ENCODE results near the gene ARL6IP5. TPM values are rescaled to one million over a fixed set of nuclear protein-coding genes. Genes with fewer than 3 reads are reported as not detected.
A peak's percentile ranks its signal among the peaks of the same experiment; 100 is the strongest.

ARL6IP5 gene
- polyA plus RNA-seq, 3 donors: 69.3 to 458 (median 430) TPM

DNA sequence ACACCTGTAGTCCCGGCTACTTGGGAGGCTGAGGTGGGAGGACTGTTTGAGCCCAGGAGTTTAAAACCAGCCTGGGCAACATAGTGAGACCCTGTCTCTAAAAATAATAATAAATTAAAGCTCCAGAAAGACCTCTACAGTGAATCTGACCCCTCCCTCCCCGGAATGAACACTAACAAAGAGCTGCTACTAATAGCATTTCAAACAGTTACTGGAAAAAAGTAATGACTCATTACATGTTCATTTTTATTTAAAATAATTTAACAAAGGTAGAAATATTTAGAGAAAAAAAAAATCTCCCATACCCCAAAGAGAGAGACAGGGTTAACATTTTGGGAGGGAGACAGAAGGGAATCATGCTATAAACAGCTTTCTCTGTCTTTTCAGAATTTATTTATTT, 2.4 kb upstream of the ARL6IP5 start:
- no peaks in the 10 kb centered on the region for H3K9me3 ChIP-seq (replicated peaks in 1 of 2; ENCODE audit: control insufficient read depth in 1 of 2, insufficient read depth in 1 of 2, low read length in 2 of 2)
- peaks cover 70 to 82% of the 10 kb centered on the region in 2 donors for H3K4me1 ChIP-seq (ENCODE audit: control insufficient read depth in 1 of 2, insufficient read depth in 2 of 2, low read length in 2 of 2)
- H3K36me3 ChIP-seq (replicated peaks in 1 of 2; ENCODE audit: control insufficient read depth in 1 of 2, insufficient read depth in 2 of 2, low read length in 2 of 2): no peaks in the 10 kb centered on the region
- DNase-seq: no peak
- Mint-ChIP-seq H3K27me3 (ENCODE audit: low read depth in 3 of 3) (no peaks in the 10 kb centered on the region), H3K36me3 (peaks cover 0 to 3% of the 10 kb centered on the region in 2 donors), H3K9me3 (no peaks in the 10 kb centered on the region), H3K4me1 (peaks cover 66% of the 10 kb centered on the region), H3K4me3 (no peak overlapping the region), H3K27ac (peak overlapping the region; percentile 90 to 100 (median 94))
- peak overlapping the region in 1 of 3 experiments; percentile 93 for H3K4me3 ChIP-seq (replicated peaks in 1 of 3; ENCODE audit: low read depth in 2 of 3, low read length in 3 of 3)
- peaks cover 11% of the 10 kb centered on the region for H4K20me1 ChIP-seq (ENCODE audit: insufficient read depth, low read length)
- peak overlapping the region; percentile 94 for H3K4me2 ChIP-seq (replicated peaks; ENCODE audit: extremely low read depth, low read length, poor library complexity, severe bottlenecking)
- intact Hi-C loops (cut with micrococcal nuclease): loop anchor here in 1 of 2 donors (10.0 kb wide), 1 partner anchor 1982 kb away; no protein-coding TSS in a partner anchor
- H3K27me3 ChIP-seq (ENCODE audit: control insufficient read depth in 2 of 2, insufficient read depth in 2 of 2, low read length in 2 of 2): no peaks in the 10 kb centered on the region
- WGBS (ENCODE audit: insufficient coverage): 40% methylated on average over 1 of the region's 2 CpGs
- TF ChIP-seq, protein P1, sequence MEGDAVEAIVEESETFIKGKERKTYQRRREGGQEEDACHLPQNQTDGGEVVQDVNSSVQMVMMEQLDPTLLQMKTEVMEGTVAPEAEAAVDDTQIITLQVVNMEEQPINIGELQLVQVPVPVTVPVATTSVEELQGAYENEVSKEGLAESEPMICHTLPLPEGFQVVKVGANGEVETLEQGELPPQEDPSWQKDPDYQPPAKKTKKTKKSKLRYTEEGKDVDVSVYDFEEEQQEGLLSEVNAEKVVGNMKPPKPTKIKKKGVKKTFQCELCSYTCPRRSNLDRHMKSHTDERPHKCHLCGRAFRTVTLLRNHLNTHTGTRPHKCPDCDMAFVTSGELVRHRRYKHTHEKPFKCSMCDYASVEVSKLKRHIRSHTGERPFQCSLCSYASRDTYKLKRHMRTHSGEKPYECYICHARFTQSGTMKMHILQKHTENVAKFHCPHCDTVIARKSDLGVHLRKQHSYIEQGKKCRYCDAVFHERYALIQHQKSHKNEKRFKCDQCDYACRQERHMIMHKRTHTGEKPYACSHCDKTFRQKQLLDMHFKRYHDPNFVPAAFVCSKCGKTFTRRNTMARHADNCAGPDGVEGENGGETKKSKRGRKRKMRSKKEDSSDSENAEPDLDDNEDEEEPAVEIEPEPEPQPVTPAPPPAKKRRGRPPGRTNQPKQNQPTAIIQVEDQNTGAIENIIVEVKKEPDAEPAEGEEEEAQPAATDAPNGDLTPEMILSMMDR (IDR thresholded peaks at IDR 0.05): no peak
- no peak overlapping the region for H3K9ac ChIP-seq (ENCODE audit: insufficient read depth, low read length, poor library complexity, severe bottlenecking)
- H3K27ac ChIP-seq (ENCODE audit: low read depth in 1 of 2, low read length in 2 of 2): peak overlapping the region; percentile 55 to 94
- H2AFZ ChIP-seq (ENCODE audit: insufficient read depth, low read depth, low read length, poor library complexity, severe bottlenecking): no peak overlapping the region
- peaks cover 68% of the 10 kb centered on the region for H3K79me2 ChIP-seq (ENCODE audit: insufficient read depth, low read length)

DNA sequence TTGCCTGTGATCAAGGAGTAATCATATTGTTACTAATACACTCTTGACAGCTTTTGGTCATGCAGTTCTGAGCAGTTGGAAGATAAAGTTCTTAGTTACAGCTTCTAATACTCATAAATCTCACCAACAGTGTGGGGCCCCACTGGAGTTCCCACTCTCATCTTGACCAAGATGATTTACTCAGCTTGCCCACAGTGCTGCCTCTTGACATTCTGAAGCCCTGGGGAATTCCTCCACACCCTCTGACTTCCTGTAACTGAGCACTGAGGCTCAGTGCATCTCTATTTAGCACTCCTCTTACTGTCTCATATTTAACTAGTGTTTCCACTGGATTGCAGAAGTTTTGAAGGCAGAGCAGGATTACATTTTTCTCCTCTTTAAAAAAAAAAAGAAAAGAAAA, 1.9 kb upstream of the ARL6IP5 start:
- Histone ChIP-seq H3K27ac (ENCODE audit: low read depth in 1 of 2, low read length in 2 of 2) (peak overlapping the region; percentile 14 to 94), H3K9ac (ENCODE audit: insufficient read depth, low read length, poor library complexity, severe bottlenecking) (no peak overlapping the region), H2AFZ (ENCODE audit: insufficient read depth, low read depth, low read length, poor library complexity, severe bottlenecking) (no peak overlapping the region), H3K9me3 (replicated peaks in 1 of 2; ENCODE audit: control insufficient read depth in 1 of 2, insufficient read depth in 1 of 2, low read length in 2 of 2) (no peaks in the 10 kb centered on the region), H3K4me3 (replicated peaks in 1 of 3; ENCODE audit: low read depth in 2 of 3, low read length in 3 of 3) (peak overlapping the region in 1 of 3 experiments; percentile 93), H3K27me3 (ENCODE audit: control insufficient read depth in 2 of 2, insufficient read depth in 2 of 2, low read length in 2 of 2) (no peaks in the 10 kb centered on the region), H3K4me2 (replicated peaks; ENCODE audit: extremely low read depth, low read length, poor library complexity, severe bottlenecking) (peak overlapping the region; percentile 94), H3K4me1 (ENCODE audit: control insufficient read depth in 1 of 2, insufficient read depth in 2 of 2, low read length in 2 of 2) (peaks cover 69 to 82% of the 10 kb centered on the region in 2 donors), H3K79me2 (ENCODE audit: insufficient read depth, low read length) (peaks cover 68% of the 10 kb centered on the region), H4K20me1 (ENCODE audit: insufficient read depth, low read length) (peaks cover 15% of the 10 kb centered on the region), H3K36me3 (replicated peaks in 1 of 2; ENCODE audit: control insufficient read depth in 1 of 2, insufficient read depth in 2 of 2, low read length in 2 of 2) (no peaks in the 10 kb centered on the region)
- Mint-ChIP-seq H3K27ac (peak overlapping the region; percentile 90 to 100 (median 94)), H3K4me3 (peak overlapping the region; percentile 41 to 51), H3K27me3 (ENCODE audit: low read depth in 3 of 3) (no peaks in the 10 kb centered on the region), H3K4me1 (peaks cover 66% of the 10 kb centered on the region), H3K9me3 (no peaks in the 10 kb centered on the region), H3K36me3 (peaks cover 0 to 4% of the 10 kb centered on the region in 2 donors)
- TF ChIP-seq, protein P1 (IDR thresholded peaks at IDR 0.05): no peak
- intact Hi-C loops (cut with micrococcal nuclease): loop anchor here in 1 of 2 donors (10.0 kb wide), 1 partner anchor 1982 kb away; no protein-coding TSS in a partner anchor
- DNase-seq: peak; percentile 78 to 95 (median 88)
